HEK293 (cell line): ENCODE data around the gene PHF23.
A peak's percentile ranks its signal among the peaks of the same experiment; 100 is the strongest.

Experiments
- FEZF1 ChIP-seq: fragments of 450-650 bp; formaldehyde crosslinking; IDR thresholded peaks from 2 replicates; pipeline ENCODE4 v1.5.1; 2016; ENCODE audit warnings: missing biosample characterization, missing genetic modification characterization
- GLI2 ChIP-seq: fragments of 450-650 bp; formaldehyde crosslinking; IDR thresholded peaks from 2 replicates; pipeline ENCODE4; 2017; ENCODE audit warnings: missing biosample characterization, missing genetic modification characterization, low read depth, borderline replicate concordance
- GLI4 ChIP-seq: fragments of 450-650 bp; formaldehyde crosslinking; IDR thresholded peaks from 2 replicates; pipeline ENCODE4 v1.5.1; 2016; ENCODE audit warnings: missing biosample characterization, missing genetic modification characterization
- KLF7 ChIP-seq: fragments of 450-650 bp; formaldehyde crosslinking; IDR thresholded peaks from 2 replicates; pipeline ENCODE4 v1.5.1; 2016; ENCODE audit warnings: missing biosample characterization, missing genetic modification characterization, borderline replicate concordance
- OSR2 ChIP-seq: fragments of 450-650 bp; formaldehyde crosslinking; IDR thresholded peaks from 2 replicates; pipeline ENCODE4 v1.5.1; 2016; ENCODE audit warnings: missing biosample characterization, missing genetic modification characterization
- OVOL3 ChIP-seq: fragments of 450-650 bp; formaldehyde crosslinking; IDR thresholded peaks from 2 replicates; pipeline ENCODE4 v1.5.1; 2016; ENCODE audit warnings: missing biosample characterization, missing genetic modification characterization
- PATZ1 ChIP-seq: fragments of 450-650 bp; formaldehyde crosslinking; IDR thresholded peaks from 2 replicates; pipeline ENCODE4 v1.5.1; 2016; ENCODE audit warnings: missing biosample characterization, missing genetic modification characterization
- SCRT2 ChIP-seq: fragments of 450-650 bp; formaldehyde crosslinking; IDR thresholded peaks from 2 replicates; pipeline ENCODE4 v1.5.1; 2016; ENCODE audit warnings: missing biosample characterization, missing genetic modification characterization
- SP3 ChIP-seq: fragments of 450-650 bp; formaldehyde crosslinking; IDR thresholded peaks from 2 replicates; pipeline ENCODE4 v1.5.1; 2016; ENCODE audit warnings: missing biosample characterization, missing genetic modification characterization
- ZBTB17 ChIP-seq: fragments of 450-650 bp; formaldehyde crosslinking; IDR thresholded peaks from 2 replicates; pipeline ENCODE4 v1.5.1; 2016; ENCODE audit warnings: missing biosample characterization, missing genetic modification characterization
- ZFP69B ChIP-seq: fragments of 450-650 bp; formaldehyde crosslinking; IDR thresholded peaks from 2 replicates; pipeline ENCODE4 v1.5.1; 2016; ENCODE audit warnings: missing biosample characterization, missing genetic modification characterization
- ZNF140 ChIP-seq: fragments of 450-650 bp; formaldehyde crosslinking; IDR thresholded peaks from 2 replicates; pipeline ENCODE4 v1.5.1; 2016; ENCODE audit warnings: missing biosample characterization, missing genetic modification characterization
- ZNF174 ChIP-seq: fragments of 450-650 bp; formaldehyde crosslinking; IDR thresholded peaks from 2 replicates; pipeline ENCODE4 v1.5.0; 2017; ENCODE audit warnings: missing biosample characterization, mild to moderate bottlenecking, missing genetic modification characterization
- ZNF184 ChIP-seq: fragments of 450-650 bp; IDR thresholded peaks from 2 replicates; pipeline ENCODE4 v1.5.1; 2018; ENCODE audit warnings: missing biosample characterization, mild to moderate bottlenecking, missing genetic modification characterization
- ZNF266 ChIP-seq: fragments of 450-650 bp; formaldehyde crosslinking; IDR thresholded peaks from 2 replicates; pipeline ENCODE4 v1.5.1; 2016; ENCODE audit warnings: missing biosample characterization, missing genetic modification characterization, low read depth
- ZNF324 ChIP-seq: fragments of 450-650 bp; formaldehyde crosslinking; IDR thresholded peaks from 2 replicates; pipeline ENCODE4 v1.5.1; 2016; ENCODE audit warnings: missing biosample characterization, missing genetic modification characterization
- ZNF350 ChIP-seq: fragments of 450-650 bp; formaldehyde crosslinking; IDR thresholded peaks from 2 replicates; pipeline ENCODE4 v1.5.0; 2017; ENCODE audit warnings: missing biosample characterization, mild to moderate bottlenecking, missing genetic modification characterization
- ZNF366 ChIP-seq: fragments of 450-650 bp; formaldehyde crosslinking; conservative IDR thresholded peaks from 2 replicates; pipeline ENCODE4 v1.5.1; 2016; ENCODE audit warnings: missing biosample characterization, missing genetic modification characterization
- ZNF423 ChIP-seq: fragments of 450-650 bp; formaldehyde crosslinking; IDR thresholded peaks from 2 replicates; pipeline ENCODE4 v1.5.1; 2016; ENCODE audit warnings: missing biosample characterization, missing genetic modification characterization
- ZNF488 ChIP-seq: fragments of 450-650 bp; formaldehyde crosslinking; IDR thresholded peaks from 2 replicates; pipeline ENCODE4 v1.5.1; 2016; ENCODE audit warnings: missing biosample characterization, missing genetic modification characterization
- ZNF513 ChIP-seq: fragments of 450-650 bp; IDR thresholded peaks from 2 replicates; pipeline ENCODE4 v1.5.1; 2018; ENCODE audit warnings: missing biosample characterization, missing genetic modification characterization
- ZNF558 ChIP-seq: fragments of 450-650 bp; formaldehyde crosslinking; IDR thresholded peaks from 2 replicates; pipeline ENCODE4 v1.5.1; 2016; ENCODE audit warnings: missing biosample characterization, missing genetic modification characterization
- ZNF561 ChIP-seq: fragments of 450-650 bp; IDR thresholded peaks from 2 replicates; pipeline ENCODE4 v1.5.1; 2018; ENCODE audit warnings: missing biosample characterization, missing genetic modification characterization, borderline replicate concordance
- ZNF623 ChIP-seq: fragments of 450-650 bp; formaldehyde crosslinking; IDR thresholded peaks from 2 replicates; pipeline ENCODE4 v1.5.1; 2016; ENCODE audit warnings: missing biosample characterization, missing genetic modification characterization
- ZNF670 ChIP-seq: fragments of 450-650 bp; formaldehyde crosslinking; IDR thresholded peaks from 2 replicates; pipeline ENCODE4 v1.5.1; 2016; ENCODE audit warnings: missing biosample characterization, missing genetic modification characterization, low read depth
- ZNF677 ChIP-seq: fragments of 450-650 bp; IDR thresholded peaks from 2 replicates; pipeline ENCODE4 v1.5.0; 2018; ENCODE audit warnings: missing biosample characterization, mild to moderate bottlenecking, missing genetic modification characterization, moderate library complexity
- TF ChIP-seq, protein P1 (sequence below): fragments of 450-650 bp; formaldehyde crosslinking; IDR thresholded peaks from 2 replicates; pipeline ENCODE4 v1.5.1; 2016; ENCODE audit warnings: missing biosample characterization, missing genetic modification characterization
- TF ChIP-seq, protein P2 (sequence below): fragments of 450-650 bp; formaldehyde crosslinking; IDR thresholded peaks from 2 replicates; pipeline ENCODE4 v1.5.1; 2016; ENCODE audit warnings: missing biosample characterization, missing genetic modification characterization
- TF ChIP-seq, protein P3 (sequence below): IDR thresholded peaks from 2 replicates; pipeline ENCODE4 v1.6.1; 2011; ENCODE audit warnings: mild to moderate bottlenecking, low read depth, low read length, borderline replicate concordance
- TF ChIP-seq, protein P4 (sequence below): fragments of 450-650 bp; formaldehyde crosslinking; IDR thresholded peaks from 2 replicates; pipeline ENCODE4 v1.5.1; 2017; ENCODE audit warnings: missing biosample characterization, missing genetic modification characterization

The PHF23 gene

DNA sequence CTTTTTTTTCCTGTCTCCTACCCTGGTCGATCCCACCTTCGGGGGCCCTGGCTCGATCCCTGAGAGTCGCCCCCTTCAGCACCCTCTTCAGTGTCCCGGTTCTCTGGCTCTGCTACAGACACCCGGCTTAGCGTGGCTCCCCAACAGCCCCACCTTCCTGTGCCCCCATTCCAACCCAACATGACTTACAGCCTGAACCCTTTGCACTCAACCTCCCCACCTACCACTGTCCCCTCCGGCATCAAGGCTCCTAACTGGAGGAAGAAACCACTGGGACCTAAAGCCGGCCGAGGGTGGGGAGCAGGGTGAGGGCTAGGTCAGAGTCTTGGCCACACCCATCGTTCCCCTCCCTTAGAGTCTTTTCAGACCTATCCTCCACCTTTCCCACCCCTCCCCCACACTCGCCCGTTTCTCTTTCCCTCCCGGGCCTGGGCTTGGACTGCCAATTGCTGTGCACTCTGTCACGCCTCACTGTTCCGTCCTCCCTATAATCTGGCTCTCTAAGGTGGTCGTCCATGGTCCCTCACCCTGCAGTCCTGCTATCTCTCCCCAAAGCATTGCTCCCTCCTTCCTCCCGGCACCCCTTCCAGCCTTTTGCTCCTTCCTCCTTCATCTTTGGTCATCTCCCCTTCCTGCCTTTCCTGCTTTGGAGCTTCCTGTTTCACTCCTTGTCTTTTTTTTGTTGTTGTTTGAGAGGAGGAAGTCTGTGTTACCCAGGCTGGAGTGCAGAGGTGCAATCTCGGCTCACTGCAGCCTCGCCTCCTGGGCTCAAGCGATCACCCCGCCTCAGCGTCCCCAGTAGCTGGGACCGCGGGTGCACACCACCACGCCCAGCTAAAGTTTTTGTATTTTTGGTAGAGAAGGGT is 23.9 kb upstream of the PHF23 start (continued):
- TF ChIP-seq ZNF140 (tag by site-specific recombination) (no peak), ZNF558 (tag by site-specific recombination) (no peak), OSR2 (tag by site-specific recombination) (no peak), ZNF561 (tag by site-specific recombination) (no peak), FEZF1 (tag by site-specific recombination) (no peak), ZNF174 (tag by site-specific recombination) (no peak), KLF7 (tag by site-specific recombination) (peak; percentile 68; the same call in 1 of the 2 replicates), OVOL3 (tag by site-specific recombination) (no peak), ZNF488 (tag by site-specific recombination) (no peak), ZNF350 (tag by site-specific recombination) (no peak), GLI4 (tag by site-specific recombination) (no peak), ZNF513 (no peak), PATZ1 (tag by site-specific recombination) (peak; percentile 19; the same call in 1 of the 2 replicates), SP3 (tag by site-specific recombination) (peak; percentile 23; the same call in 1 of the 2 replicates), ZFP69B (tag by site-specific recombination) (no peak), ZNF266 (no peak), ZBTB17 (tag by site-specific recombination) (peak; percentile 93), ZNF623 (tag by site-specific recombination) (no peak), ZNF184 (no peak), ZNF324 (0 out of 2 replicates have a peak, but pooled peaks have one; percentile 51), ZNF670 (tag by site-specific recombination) (no peak), SCRT2 (tag by site-specific recombination) (no peak), ZNF677 (tag by site-specific recombination) (no peak), ZNF423 (tag by site-specific recombination) (no peak), ZNF366 (tag by site-specific recombination) (peak; percentile 96), GLI2 (tag by site-specific recombination) (no peak)
- TF ChIP-seq, protein P1, sequence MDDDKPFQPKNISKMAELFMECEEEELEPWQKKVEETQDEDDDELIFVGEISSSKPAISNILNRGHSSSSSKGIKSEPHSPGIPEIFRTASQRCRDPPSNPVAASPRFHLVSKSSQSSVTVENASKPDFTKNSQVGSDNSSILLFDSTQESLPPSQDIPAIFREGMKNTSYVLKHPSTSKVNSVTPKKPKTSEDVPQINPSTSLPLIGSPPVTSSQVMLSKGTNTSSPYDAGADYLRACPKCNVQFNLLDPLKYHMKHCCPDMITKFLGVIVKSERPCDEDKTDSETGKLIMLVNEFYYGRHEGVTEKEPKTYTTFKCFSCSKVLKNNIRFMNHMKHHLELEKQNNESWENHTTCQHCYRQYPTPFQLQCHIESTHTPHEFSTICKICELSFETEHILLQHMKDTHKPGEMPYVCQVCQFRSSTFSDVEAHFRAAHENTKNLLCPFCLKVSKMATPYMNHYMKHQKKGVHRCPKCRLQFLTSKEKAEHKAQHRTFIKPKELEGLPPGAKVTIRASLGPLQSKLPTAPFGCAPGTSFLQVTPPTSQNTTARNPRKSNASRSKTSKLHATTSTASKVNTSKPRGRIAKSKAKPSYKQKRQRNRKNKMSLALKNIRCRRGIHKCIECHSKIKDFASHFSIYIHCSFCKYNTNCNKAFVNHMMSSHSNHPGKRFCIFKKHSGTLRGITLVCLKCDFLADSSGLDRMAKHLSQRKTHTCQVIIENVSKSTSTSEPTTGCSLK (tag by site-specific recombination): no peak
- TF ChIP-seq, protein P2, sequence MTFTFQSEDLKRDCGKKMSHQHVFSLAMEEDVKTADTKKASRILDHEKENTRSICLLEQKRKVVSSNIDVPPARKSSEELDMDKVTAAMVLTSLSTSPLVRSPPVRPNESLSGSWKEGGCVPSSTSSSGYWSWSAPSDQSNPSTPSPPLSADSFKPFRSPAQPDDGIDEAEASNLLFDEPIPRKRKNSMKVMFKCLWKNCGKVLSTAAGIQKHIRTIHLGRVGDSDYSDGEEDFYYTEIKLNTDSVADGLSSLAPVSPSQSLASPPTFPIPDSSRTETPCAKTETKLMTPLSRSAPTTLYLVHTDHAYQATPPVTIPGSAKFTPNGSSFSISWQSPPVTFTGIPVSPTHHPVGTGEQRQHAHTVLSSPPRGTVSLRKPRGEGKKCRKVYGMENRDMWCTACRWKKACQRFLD (tag by site-specific recombination): no peak
- TF ChIP-seq, protein P3, sequence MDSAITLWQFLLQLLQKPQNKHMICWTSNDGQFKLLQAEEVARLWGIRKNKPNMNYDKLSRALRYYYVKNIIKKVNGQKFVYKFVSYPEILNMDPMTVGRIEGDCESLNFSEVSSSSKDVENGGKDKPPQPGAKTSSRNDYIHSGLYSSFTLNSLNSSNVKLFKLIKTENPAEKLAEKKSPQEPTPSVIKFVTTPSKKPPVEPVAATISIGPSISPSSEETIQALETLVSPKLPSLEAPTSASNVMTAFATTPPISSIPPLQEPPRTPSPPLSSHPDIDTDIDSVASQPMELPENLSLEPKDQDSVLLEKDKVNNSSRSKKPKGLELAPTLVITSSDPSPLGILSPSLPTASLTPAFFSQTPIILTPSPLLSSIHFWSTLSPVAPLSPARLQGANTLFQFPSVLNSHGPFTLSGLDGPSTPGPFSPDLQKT: no peak
- TF ChIP-seq, protein P4, sequence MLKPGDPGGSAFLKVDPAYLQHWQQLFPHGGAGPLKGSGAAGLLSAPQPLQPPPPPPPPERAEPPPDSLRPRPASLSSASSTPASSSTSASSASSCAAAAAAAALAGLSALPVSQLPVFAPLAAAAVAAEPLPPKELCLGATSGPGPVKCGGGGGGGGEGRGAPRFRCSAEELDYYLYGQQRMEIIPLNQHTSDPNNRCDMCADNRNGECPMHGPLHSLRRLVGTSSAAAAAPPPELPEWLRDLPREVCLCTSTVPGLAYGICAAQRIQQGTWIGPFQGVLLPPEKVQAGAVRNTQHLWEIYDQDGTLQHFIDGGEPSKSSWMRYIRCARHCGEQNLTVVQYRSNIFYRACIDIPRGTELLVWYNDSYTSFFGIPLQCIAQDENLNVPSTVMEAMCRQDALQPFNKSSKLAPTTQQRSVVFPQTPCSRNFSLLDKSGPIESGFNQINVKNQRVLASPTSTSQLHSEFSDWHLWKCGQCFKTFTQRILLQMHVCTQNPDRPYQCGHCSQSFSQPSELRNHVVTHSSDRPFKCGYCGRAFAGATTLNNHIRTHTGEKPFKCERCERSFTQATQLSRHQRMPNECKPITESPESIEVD (tag by site-specific recombination): no peak
